ENCODE results near the gene MCM3AP. TPM values are rescaled to one million over a fixed set of nuclear protein-coding genes. Genes with fewer than 3 reads are reported as not detected.
A peak's percentile ranks its signal among the peaks of the same experiment; 100 is the strongest.

Gene MCM3AP
- total and polyA plus RNA-seq, 9 of the 15 experiments (the other 6 are each of a cell fraction or from before 2014, with no cell fraction given): 6.5 to 179 (median 69.6) TPM

DNA sequence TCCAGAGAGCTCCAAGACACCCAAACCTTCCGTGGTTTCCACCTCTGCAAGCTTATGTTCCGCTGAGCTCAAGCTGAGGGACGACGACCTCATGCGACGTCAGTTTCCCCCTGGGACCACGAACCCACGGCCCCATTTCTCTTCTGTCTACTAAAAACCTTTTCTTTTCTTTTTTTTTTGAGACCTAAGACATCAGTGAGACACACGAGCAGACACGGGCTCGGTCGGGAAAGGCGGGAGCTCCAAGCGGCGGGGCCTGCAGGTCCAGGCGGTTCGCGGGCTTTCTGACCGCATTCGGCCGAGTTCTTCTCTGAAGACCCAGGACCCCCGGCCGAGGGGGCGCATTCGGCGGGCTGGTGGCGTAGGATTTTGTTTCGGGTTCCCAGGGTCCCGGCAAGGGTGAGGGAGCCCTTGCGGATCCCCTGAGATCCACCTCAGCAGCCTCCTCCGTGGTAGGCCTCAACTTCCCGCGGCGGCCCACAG lies 37.9 kb upstream of the MCM3AP start (continued):
- TF ChIP-seq, protein P1, sequence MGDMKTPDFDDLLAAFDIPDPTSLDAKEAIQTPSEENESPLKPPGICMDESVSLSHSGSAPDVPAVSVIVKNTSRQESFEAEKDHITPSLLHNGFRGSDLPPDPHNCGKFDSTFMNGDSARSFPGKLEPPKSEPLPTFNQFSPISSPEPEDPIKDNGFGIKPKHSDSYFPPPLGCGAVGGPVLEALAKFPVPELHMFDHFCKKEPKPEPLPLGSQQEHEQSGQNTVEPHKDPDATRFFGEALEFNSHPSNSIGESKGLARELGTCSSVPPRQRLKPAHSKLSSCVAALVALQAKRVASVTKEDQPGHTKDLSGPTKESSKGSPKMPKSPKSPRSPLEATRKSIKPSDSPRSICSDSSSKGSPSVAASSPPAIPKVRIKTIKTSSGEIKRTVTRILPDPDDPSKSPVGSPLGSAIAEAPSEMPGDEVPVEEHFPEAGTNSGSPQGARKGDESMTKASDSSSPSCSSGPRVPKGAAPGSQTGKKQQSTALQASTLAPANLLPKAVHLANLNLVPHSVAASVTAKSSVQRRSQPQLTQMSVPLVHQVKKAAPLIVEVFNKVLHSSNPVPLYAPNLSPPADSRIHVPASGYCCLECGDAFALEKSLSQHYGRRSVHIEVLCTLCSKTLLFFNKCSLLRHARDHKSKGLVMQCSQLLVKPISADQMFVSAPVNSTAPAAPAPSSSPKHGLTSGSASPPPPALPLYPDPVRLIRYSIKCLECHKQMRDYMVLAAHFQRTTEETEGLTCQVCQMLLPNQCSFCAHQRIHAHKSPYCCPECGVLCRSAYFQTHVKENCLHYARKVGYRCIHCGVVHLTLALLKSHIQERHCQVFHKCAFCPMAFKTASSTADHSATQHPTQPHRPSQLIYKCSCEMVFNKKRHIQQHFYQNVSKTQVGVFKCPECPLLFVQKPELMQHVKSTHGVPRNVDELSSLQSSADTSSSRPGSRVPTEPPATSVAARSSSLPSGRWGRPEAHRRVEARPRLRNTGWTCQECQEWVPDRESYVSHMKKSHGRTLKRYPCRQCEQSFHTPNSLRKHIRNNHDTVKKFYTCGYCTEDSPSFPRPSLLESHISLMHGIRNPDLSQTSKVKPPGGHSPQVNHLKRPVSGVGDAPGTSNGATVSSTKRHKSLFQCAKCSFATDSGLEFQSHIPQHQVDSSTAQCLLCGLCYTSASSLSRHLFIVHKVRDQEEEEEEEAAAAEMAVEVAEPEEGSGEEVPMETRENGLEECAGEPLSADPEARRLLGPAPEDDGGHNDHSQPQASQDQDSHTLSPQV (IDR thresholded peaks at IDR 0.05): no peak
- TF ChIP-seq MTA3 (IDR thresholded peaks at IDR 0.05; ENCODE audit: borderline replicate concordance): no peak
- TF ChIP-seq, protein P2, sequence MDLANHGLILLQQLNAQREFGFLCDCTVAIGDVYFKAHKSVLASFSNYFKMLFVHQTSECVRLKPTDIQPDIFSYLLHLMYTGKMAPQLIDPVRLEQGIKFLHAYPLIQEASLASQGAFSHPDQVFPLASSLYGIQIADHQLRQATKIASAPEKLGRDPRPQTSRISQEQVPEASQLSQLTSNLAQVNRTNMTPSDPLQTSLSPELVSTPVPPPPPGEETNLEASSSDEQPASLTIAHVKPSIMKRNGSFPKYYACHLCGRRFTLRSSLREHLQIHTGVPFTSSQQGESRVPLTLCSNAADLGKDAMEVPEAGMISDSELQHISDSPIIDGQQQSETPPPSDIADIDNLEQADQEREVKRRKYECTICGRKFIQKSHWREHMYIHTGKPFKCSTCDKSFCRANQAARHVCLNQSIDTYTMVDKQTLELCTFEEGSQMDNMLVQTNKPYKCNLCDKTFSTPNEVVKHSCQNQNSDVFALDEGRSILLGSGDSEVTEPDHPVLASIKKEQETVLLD (IDR thresholded peaks at IDR 0.05): no peak
- TF ChIP-seq MAX (CRISPR knock-in tag; IDR thresholded peaks at IDR 0.05): no peak
- TF ChIP-seq ELF1 (tag; IDR thresholded peaks at IDR 0.05): no peak
- no peak for TF ChIP-seq ZNF134 (CRISPR knock-in tag; conservative IDR thresholded peaks at IDR 0.05)
- TF ChIP-seq CCAR2 (IDR thresholded peaks at IDR 0.05; ENCODE audit: low read depth, low read length): no peak
- no peak for TF ChIP-seq CBFA2T2 (conservative IDR thresholded peaks at IDR 0.05)
- no peak for TF ChIP-seq PPARD (CRISPR knock-in tag; IDR thresholded peaks at IDR 0.05)
- TF ChIP-seq NFE2 (IDR thresholded peaks at IDR 0.05; ENCODE audit: low read depth): no peak
- TF ChIP-seq ZNF224 (CRISPR knock-in tag; IDR thresholded peaks at IDR 0.05): peak; percentile 98
- no peak for TF ChIP-seq NRF1 (conservative IDR thresholded peaks at IDR 0.05 in 1 of 2, IDR thresholded peaks at IDR 0.05 in 1 of 2)
- TF ChIP-seq, protein P3, sequence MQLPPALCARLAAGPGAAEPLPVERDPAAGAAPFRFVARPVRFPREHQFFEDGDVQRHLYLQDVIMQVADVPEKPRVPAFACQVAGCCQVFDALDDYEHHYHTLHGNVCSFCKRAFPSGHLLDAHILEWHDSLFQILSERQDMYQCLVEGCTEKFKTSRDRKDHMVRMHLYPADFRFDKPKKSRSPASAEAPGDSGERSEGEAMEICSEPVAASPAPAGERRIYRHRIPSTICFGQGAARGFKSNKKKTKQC (CRISPR knock-in tag; IDR thresholded peaks at IDR 0.05): peak; percentile 87
- TF ChIP-seq XRCC4 (IDR thresholded peaks at IDR 0.05; ENCODE audit: extremely low read depth, insufficient read depth, insufficient read length): no peak
- TF ChIP-seq PRMT5 (CRISPR knock-in tag; IDR thresholded peaks at IDR 0.05): no peak; the same call in 1 of the 2 replicates
- TF ChIP-seq SMARCC2 (IDR thresholded peaks at IDR 0.05; ENCODE audit: low read depth): no peak
- TF ChIP-seq GTF2F1 (IDR thresholded peaks at IDR 0.05; ENCODE audit: low read depth, low read length): no peak; the same call in 1 of the 2 replicates
- TF ChIP-seq RBM39 (optimal IDR thresholded peaks at IDR 0.05; ENCODE audit: low read depth, low read length): no peak
- no peak for TF ChIP-seq ZNF77 (CRISPR knock-in tag; IDR thresholded peaks at IDR 0.05)
- TF ChIP-seq ZNF347 (CRISPR knock-in tag; IDR thresholded peaks at IDR 0.05; ENCODE audit: low read depth): no peak
- TF ChIP-seq ZNF696 (CRISPR knock-in tag; conservative IDR thresholded peaks at IDR 0.05): no peak
- no peak for TF ChIP-seq MCM5 (IDR thresholded peaks at IDR 0.05; ENCODE audit: low read depth)
- no peak for TF ChIP-seq MCM2 (IDR thresholded peaks at IDR 0.05; ENCODE audit: low read depth)
- no peak for TF ChIP-seq ETS2 (tag; IDR thresholded peaks at IDR 0.05; ENCODE audit: borderline replicate concordance, poor library complexity, severe bottlenecking)
- TF ChIP-seq RBM25 (IDR thresholded peaks at IDR 0.05; ENCODE audit: low read depth, low read length, severe bottlenecking): no peak
- TF ChIP-seq CEBPB (tag; IDR thresholded peaks at IDR 0.05): no peak

Measured in K562 (cell line).